Liver (tissue), 9 donors: ENCODE results near the gene FSIP2. TPM values are rescaled to one million over a fixed set of nuclear protein-coding genes. Genes with fewer than 3 reads are reported as not detected.

ENCODE experiments used
- DNase-seq: peaks from one replicate; pipeline ENCODE4 v3.0.0-alpha.2; 2017; ENCODE audit warnings: low spot score
- H3K27ac ChIP-seq, 2 donors: one replicate each; pipeline ENCODE4 v1.7.0; 2013; ENCODE audit warnings: inconsistent platforms in 2 of 2, low read length in 2 of 2, control low read depth in 1 of 2, low read depth in 1 of 2, mild to moderate bottlenecking in 1 of 2
- H3K27me3 ChIP-seq, 4 donors: one replicate each; pipeline versions ENCODE4 v1.6.1 to v1.7.0; 2013; ENCODE audit warnings: low read length in 3 of 4, inconsistent platforms in 1 of 4, mild to moderate bottlenecking in 1 of 4, moderate library complexity in 1 of 4; ENCODE audit not compliant: control insufficient read depth in 4 of 4, insufficient read depth in 4 of 4
- H3K36me3 ChIP-seq, 4 donors: one replicate each; pipeline versions ENCODE4 v1.6.1 to v1.7.0; 2013; ENCODE audit warnings: low read length in 3 of 4, mild to moderate bottlenecking in 3 of 4, low read depth in 1 of 4, moderate library complexity in 1 of 4; ENCODE audit not compliant: control insufficient read depth in 4 of 4, insufficient read depth in 3 of 4
- H3K4me1 ChIP-seq, 4 donors: one replicate each; pipeline versions ENCODE4 v1.6.1 to v1.7.0; 2013; ENCODE audit warnings: low read length in 3 of 4, mild to moderate bottlenecking in 3 of 4, moderate library complexity in 1 of 4; ENCODE audit not compliant: control insufficient read depth in 4 of 4, insufficient read depth in 4 of 4
- H3K4me3 ChIP-seq, 3 donors: one replicate each; pipeline versions ENCODE4 v1.6.1 to v1.7.0; 2013; ENCODE audit warnings: low read length in 3 of 3, control low read depth in 1 of 3, low read depth in 1 of 3, mild to moderate bottlenecking in 1 of 3
- H3K9ac ChIP-seq, 2 donors: one replicate each; pipeline ENCODE4 v1.7.0; 2013; ENCODE audit warnings: low read length in 2 of 2, mild to moderate bottlenecking in 2 of 2, moderate library complexity in 2 of 2, control low read depth in 1 of 2, low read depth in 1 of 2
- H3K9me3 ChIP-seq, 4 donors: one replicate each; pipeline versions ENCODE4 v1.6.1 to v1.7.0; 2013; ENCODE audit warnings: low read length in 3 of 4; ENCODE audit not compliant: control insufficient read depth in 4 of 4
- ATF3 ChIP-seq: IDR thresholded peaks from 2 replicates; pipeline ENCODE4 v1.6.1; 2016; ENCODE audit warnings: antibody characterized with exemption
- EGR1 ChIP-seq, 2 donors: IDR thresholded peaks; 2 replicates each; pipeline ENCODE4 v1.6.1; 2016 to 2018; ENCODE audit warnings: antibody characterized with exemption in 2 of 2, low read depth in 2 of 2
- FOXA1 ChIP-seq: IDR thresholded peaks from 2 replicates; pipeline ENCODE4 v1.6.1; 2016; ENCODE audit warnings: antibody characterized with exemption
- GABPA ChIP-seq, 2 donors: IDR thresholded peaks in 1 of 2; conservative IDR thresholded peaks in 1 of 2; 2 replicates each; pipeline ENCODE4 v1.6.1; 2016; ENCODE audit warnings: antibody characterized with exemption in 2 of 2, mild to moderate bottlenecking in 1 of 2, moderate library complexity in 1 of 2
- HNF4A ChIP-seq, 2 donors: conservative IDR thresholded peaks; 2 replicates each; pipeline ENCODE4 v1.6.1; 2016; ENCODE audit warnings: antibody characterized with exemption in 2 of 2, mild to moderate bottlenecking in 2 of 2
- HNF4G ChIP-seq: IDR thresholded peaks from 2 replicates; pipeline ENCODE4 v1.6.1; 2016; ENCODE audit warnings: antibody characterized with exemption
- JUND ChIP-seq, 2 donors: IDR thresholded peaks; 2 replicates each; pipeline ENCODE4 v1.6.1; 2016; ENCODE audit warnings: antibody characterized with exemption in 2 of 2
- NR2F2 ChIP-seq: IDR thresholded peaks from 2 replicates; pipeline ENCODE4 v1.6.1; 2016; ENCODE audit warnings: antibody characterized with exemption
- REST ChIP-seq: IDR thresholded peaks from 2 replicates; pipeline ENCODE4 v1.6.1; 2016; ENCODE audit warnings: antibody characterized with exemption, mild to moderate bottlenecking
- WGBS: extraction: QIAGEN DNeasy Blood & Tissue Kit; methylation state at CpG from one replicate; pipeline ENCODE4 v1.1.7; 2013; 5-methylcytosine and 5-hydroxymethylcytosine counted together
- polyA plus RNA-seq, 2 donors: library from polyadenylated mRNA; stranded (reverse) in 1 of 2; unstranded in 1 of 2; fragments of 200-250 nt in 1 of 2; fragments of >200 nt in 1 of 2; fragmentation: Nextera tagmentation in 1 of 2; extraction: Ambion mirVana in 1 of 2; gene quantifications; one replicate each; pipeline versions ENCODE4 v1.2.1 to v1.2.3, GENCODE V29; 2013 to 2015
- total RNA-seq, 2 donors: library from RNA; depleted of rRNA; stranded (reverse); fragments of >200 nt; gene quantifications; one replicate each; pipeline ENCODE4 v1.2.3, GENCODE V29; 2014
- TF ChIP-seq, protein P1 (sequence below): fragments of 150-350 bp; IDR thresholded peaks from 2 replicates; pipeline ENCODE4 v1.5.1; 2017; ENCODE audit warnings: improper control_type of control experiment, low read depth, low read length; ENCODE audit not compliant: missing input control
- TF ChIP-seq, protein P2 (sequence below): IDR thresholded peaks from 2 replicates; pipeline ENCODE4 v1.6.1; 2016; ENCODE audit warnings: antibody characterized with exemption
- donor health status: healthy.
- donor health status: healthy.
- donor health status: healthy.
- donor health status: healthy.
- donor health status: healthy.

FSIP2 gene
- total and polyA plus RNA-seq, 4 donors, result 0.01 to 0.75 (median 0.19) TPM

- whole genome bisulfite sequencing, result 80% methylated on average over 2 of the region's 2 CpGs
- Histone ChIP-seq H3K4me1 (no peaks in the 10 kb centered on the region), H3K9ac (no peak overlapping the region), H3K4me3 (no peak overlapping the region), H3K9me3 (no peaks in the 10 kb centered on the region), H3K27ac (no peak overlapping the region), H3K27me3 (no peaks in the 10 kb centered on the region), H3K36me3 (no peaks in the 10 kb centered on the region)
- TF ChIP-seq ATF3, result no peak
- no peak for TF ChIP-seq GABPA (IDR thresholded peaks at IDR 0.05 in 1 of 2, conservative IDR thresholded peaks at IDR 0.05 in 1 of 2)
- TF ChIP-seq REST, result no peak
- TF ChIP-seq HNF4A (conservative IDR thresholded peaks at IDR 0.05), result no peak
- no peak for DNase-seq
Observed at GRCh38 chr2:185780890-185781289, 42.3 kb downstream of the FSIP2 start.

DNA sequence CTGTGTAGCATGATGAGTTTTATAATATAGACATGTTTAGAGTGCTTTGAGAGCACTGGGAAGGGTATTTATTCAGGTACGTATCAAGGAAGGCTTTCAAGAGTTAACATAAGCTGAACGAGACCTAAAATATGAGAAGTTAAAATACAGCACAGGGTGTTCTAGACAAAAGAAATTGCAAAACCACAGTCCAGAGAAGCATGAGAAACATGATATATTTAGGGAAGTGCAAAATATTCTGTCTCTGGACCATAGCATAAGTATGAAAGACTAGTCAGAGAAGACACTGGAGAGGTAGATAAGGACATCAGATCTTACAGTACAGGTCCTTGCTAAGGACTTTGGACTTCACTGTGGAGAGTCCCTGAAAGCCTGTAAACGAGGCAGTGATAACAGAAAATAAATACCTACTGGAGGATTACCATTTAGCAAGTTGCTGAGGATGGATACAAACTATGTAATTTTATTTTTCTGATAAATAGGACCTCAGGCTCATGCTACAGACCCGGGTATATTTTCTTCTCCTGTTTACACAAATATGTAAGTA, 43.7 kb downstream of the FSIP2 start:
- no peak for DNase-seq
- WGBS, result 68% methylated on average over 4 of the region's 4 CpGs

More for the DNA sequence above, 43.7 kb downstream of the FSIP2 start:
- H3K9me3 ChIP-seq, result no peaks in the 10 kb centered on the region
- H3K27me3 ChIP-seq, result no peaks in the 10 kb centered on the region
- H3K27ac ChIP-seq, result no peak overlapping the region
- H3K9ac ChIP-seq, result no peak overlapping the region
- no peaks in the 10 kb centered on the region for H3K4me1 ChIP-seq
- TF ChIP-seq FOXA1 (no peak), JUND (IDR thresholded peaks at IDR 0.05) (no peak), NR2F2 (no peak), GABPA (IDR thresholded peaks at IDR 0.05 in 1 of 2, conservative IDR thresholded peaks at IDR 0.05 in 1 of 2) (no peak), HNF4G (no peak), EGR1 (IDR thresholded peaks at IDR 0.05; ENCODE audit: low read depth in 2 of 2) (no peak), ATF3 (no peak), REST (no peak)
- TF ChIP-seq, protein P1, sequence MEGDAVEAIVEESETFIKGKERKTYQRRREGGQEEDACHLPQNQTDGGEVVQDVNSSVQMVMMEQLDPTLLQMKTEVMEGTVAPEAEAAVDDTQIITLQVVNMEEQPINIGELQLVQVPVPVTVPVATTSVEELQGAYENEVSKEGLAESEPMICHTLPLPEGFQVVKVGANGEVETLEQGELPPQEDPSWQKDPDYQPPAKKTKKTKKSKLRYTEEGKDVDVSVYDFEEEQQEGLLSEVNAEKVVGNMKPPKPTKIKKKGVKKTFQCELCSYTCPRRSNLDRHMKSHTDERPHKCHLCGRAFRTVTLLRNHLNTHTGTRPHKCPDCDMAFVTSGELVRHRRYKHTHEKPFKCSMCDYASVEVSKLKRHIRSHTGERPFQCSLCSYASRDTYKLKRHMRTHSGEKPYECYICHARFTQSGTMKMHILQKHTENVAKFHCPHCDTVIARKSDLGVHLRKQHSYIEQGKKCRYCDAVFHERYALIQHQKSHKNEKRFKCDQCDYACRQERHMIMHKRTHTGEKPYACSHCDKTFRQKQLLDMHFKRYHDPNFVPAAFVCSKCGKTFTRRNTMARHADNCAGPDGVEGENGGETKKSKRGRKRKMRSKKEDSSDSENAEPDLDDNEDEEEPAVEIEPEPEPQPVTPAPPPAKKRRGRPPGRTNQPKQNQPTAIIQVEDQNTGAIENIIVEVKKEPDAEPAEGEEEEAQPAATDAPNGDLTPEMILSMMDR, result no peak
- TF ChIP-seq, protein P2, sequence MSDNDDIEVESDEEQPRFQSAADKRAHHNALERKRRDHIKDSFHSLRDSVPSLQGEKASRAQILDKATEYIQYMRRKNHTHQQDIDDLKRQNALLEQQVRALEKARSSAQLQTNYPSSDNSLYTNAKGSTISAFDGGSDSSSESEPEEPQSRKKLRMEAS, result no peak
- no peak overlapping the region for H3K4me3 ChIP-seq
- no peaks in the 10 kb centered on the region for H3K36me3 ChIP-seq
